ENCODE measurements around the gene BYSL.

- TF ChIP-seq, protein P1, sequence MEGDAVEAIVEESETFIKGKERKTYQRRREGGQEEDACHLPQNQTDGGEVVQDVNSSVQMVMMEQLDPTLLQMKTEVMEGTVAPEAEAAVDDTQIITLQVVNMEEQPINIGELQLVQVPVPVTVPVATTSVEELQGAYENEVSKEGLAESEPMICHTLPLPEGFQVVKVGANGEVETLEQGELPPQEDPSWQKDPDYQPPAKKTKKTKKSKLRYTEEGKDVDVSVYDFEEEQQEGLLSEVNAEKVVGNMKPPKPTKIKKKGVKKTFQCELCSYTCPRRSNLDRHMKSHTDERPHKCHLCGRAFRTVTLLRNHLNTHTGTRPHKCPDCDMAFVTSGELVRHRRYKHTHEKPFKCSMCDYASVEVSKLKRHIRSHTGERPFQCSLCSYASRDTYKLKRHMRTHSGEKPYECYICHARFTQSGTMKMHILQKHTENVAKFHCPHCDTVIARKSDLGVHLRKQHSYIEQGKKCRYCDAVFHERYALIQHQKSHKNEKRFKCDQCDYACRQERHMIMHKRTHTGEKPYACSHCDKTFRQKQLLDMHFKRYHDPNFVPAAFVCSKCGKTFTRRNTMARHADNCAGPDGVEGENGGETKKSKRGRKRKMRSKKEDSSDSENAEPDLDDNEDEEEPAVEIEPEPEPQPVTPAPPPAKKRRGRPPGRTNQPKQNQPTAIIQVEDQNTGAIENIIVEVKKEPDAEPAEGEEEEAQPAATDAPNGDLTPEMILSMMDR (IDR thresholded peaks at IDR 0.05) = no peak
- TF ChIP-seq POLR2A (IDR thresholded peaks at IDR 0.05) = no peak
Observed at GRCh38 chr6:41966214-41966920, 45.1 kb downstream of the BYSL start.
